Common myeloid progenitor, CD34-positive (primary cell): ENCODE data around the gene BHMT2.

Experiments
- CTCF ChIA-PET: fragments of 350-600 bp; sonication (Branson Sonifier 250); formaldehyde crosslinking; loops from one replicate; lab custom pipeline; 2021; ENCODE audit warnings: antibody characterized with exemption; lab: Charles Lee
- POLR2A ChIA-PET: fragments of 350-600 bp; sonication (Branson Sonifier 250); formaldehyde crosslinking; loops from one replicate; lab custom pipeline; 2021; ENCODE audit warnings: antibody characterized with exemption; lab: Charles Lee
- DNase-seq, 3 donors: peaks; one replicate each; pipeline versions ENCODE4 v3.0.0 to v3.0.0-alpha.2; 2013
- H3K27ac ChIP-seq, 2 experiments: 1 replicate in 1 of 2; 2 replicates in 1 of 2; pipeline ENCODE4 v1.7.0; 2013; ENCODE audit warnings: inconsistent platforms in 2 of 2, low read length in 2 of 2, mild to moderate bottlenecking in 2 of 2, low read depth in 1 of 2, moderate library complexity in 1 of 2; ENCODE audit not compliant: severe bottlenecking in 2 of 2, insufficient read depth in 1 of 2, poor library complexity in 1 of 2
- H3K27me3 ChIP-seq, 5 experiments: replicated peaks in 2 of 5; 1 replicate in 3 of 5; 2 replicates in 2 of 5; pipeline versions ENCODE4 v1.6.1 to v1.7.0; 2013; ENCODE audit warnings: low read length in 4 of 5, mild to moderate bottlenecking in 2 of 5, moderate library complexity in 2 of 5, inconsistent platforms in 1 of 5; ENCODE audit not compliant: insufficient read depth in 5 of 5, control insufficient read depth in 4 of 5
- H3K36me3 ChIP-seq, 4 experiments: 1 replicate in 2 of 4; 2 replicates in 2 of 4; pipeline versions ENCODE4 v1.6.1 to v1.7.0; 2013; ENCODE audit warnings: low read length in 3 of 4, control low read depth in 1 of 4, mild to moderate bottlenecking in 1 of 4; ENCODE audit not compliant: control insufficient read depth in 4 of 4, insufficient read depth in 4 of 4
- H3K4me1 ChIP-seq, 4 experiments: 1 replicate in 3 of 4; 2 replicates in 1 of 4; pipeline versions ENCODE4 v1.6.1 to v1.7.1; 2013; ENCODE audit warnings: low read length in 3 of 4, mild to moderate bottlenecking in 3 of 4, control low read depth in 1 of 4, inconsistent platforms in 1 of 4, moderate library complexity in 1 of 4; ENCODE audit not compliant: control insufficient read depth in 4 of 4, insufficient read depth in 4 of 4; ENCODE audit errors: control extremely low read depth in 1 of 4
- H3K4me3 ChIP-seq, 7 experiments: 1 replicate in 4 of 7; 2 replicates in 3 of 7; pipeline versions ENCODE4 v1.5.1 to v1.7.0; 2013; ENCODE audit warnings: mild to moderate bottlenecking in 7 of 7, low read length in 6 of 7, moderate library complexity in 6 of 7, inconsistent platforms in 2 of 7, low read depth in 2 of 7, control low read depth in 1 of 7; ENCODE audit not compliant: insufficient read depth in 4 of 7, control insufficient read depth in 1 of 7; ENCODE audit errors: extremely low read depth in 1 of 7
- H3K9me3 ChIP-seq, 5 experiments: 1 replicate in 4 of 5; 2 replicates in 1 of 5; pipeline versions ENCODE4 v1.6.1 to v1.7.1; 2013; ENCODE audit warnings: low read length in 4 of 5, mild to moderate bottlenecking in 2 of 5, inconsistent platforms in 1 of 5, low read depth in 1 of 5, moderate library complexity in 1 of 5; ENCODE audit not compliant: control insufficient read depth in 4 of 5, insufficient read depth in 2 of 5; ENCODE audit errors: control extremely low read depth in 1 of 5
- WGBS: methylation state at CpG from one replicate; pipeline ENCODE4 v1.1.5; 2013; ENCODE audit not compliant: insufficient coverage; 5-methylcytosine and 5-hydroxymethylcytosine counted together

Gene BHMT2

DNA sequence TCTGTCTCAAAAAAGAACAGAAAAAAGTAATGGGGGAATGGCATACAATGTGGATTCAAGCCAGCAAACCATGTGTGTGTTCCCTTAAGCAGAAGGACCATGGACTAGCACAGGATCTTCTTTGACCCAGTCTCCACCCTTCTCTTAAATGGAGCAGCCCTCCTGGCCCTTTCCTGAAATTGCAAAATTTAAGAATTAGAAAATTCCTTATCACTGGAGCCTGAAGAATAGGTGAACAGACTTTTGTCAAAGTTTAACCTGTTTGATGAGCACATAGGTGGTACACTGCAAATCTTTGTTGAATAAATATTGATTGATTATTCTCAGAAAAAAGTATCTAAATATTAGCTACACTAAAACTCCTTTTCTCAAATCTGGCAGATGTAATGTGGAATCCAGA, 12.7 kb upstream of the BHMT2 start:
- H3K27me3 ChIP-seq = peaks cover 0 to 3% (median 0%) of the 10 kb centered on the region in 5 experiments
- no peak overlapping the region for H3K4me3 ChIP-seq
- H3K36me3 ChIP-seq = no peaks in the 10 kb centered on the region
- H3K9me3 ChIP-seq = peaks cover 0 to 4% (median 0%) of the 10 kb centered on the region in 5 experiments
- DNase-seq = no peak
- ChIA-PET CTCF (no interaction called here), POLR2A (no interaction called here)
- no peaks in the 10 kb centered on the region for H3K4me1 ChIP-seq
- no peak overlapping the region for H3K27ac ChIP-seq

DNA sequence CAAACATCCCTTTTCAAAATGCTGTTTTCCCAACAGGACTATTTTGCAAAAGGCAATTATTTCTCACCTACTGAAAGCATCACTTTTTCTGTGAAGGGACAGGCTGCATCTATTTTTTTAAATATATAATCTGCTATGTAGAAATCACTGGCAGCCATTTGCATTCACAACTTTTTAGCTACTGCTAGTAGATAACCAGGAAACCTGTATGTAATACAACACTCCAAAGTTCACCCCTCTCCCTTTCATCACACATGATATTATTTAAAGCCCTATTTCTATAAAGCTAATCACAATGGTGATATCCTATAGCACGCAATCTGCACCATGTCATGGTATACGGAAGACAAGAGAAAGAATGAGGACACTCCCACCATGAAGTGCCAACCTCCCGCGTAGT, 9.9 kb upstream of the BHMT2 start:
- Histone ChIP-seq H3K27ac (no peak overlapping the region), H3K4me3 (no peak overlapping the region), H3K4me1 (no peaks in the 10 kb centered on the region), H3K9me3 (no peaks in the 10 kb centered on the region), H3K27me3 (peaks cover 0 to 3% (median 0%) of the 10 kb centered on the region in 5 experiments), H3K36me3 (no peaks in the 10 kb centered on the region)
- CTCF ChIA-PET = interaction anchor here (0.6 to 1.4 kb wide), 2 partner anchors 34 to 68 kb away, joined by 3 to 5 read pairs; no protein-coding TSS in a partner anchor
- POLR2A ChIA-PET = no interaction called here
- no peak for DNase-seq
- no CpG with 5 or more reads among the region's 4 CpGs for WGBS

DNA sequence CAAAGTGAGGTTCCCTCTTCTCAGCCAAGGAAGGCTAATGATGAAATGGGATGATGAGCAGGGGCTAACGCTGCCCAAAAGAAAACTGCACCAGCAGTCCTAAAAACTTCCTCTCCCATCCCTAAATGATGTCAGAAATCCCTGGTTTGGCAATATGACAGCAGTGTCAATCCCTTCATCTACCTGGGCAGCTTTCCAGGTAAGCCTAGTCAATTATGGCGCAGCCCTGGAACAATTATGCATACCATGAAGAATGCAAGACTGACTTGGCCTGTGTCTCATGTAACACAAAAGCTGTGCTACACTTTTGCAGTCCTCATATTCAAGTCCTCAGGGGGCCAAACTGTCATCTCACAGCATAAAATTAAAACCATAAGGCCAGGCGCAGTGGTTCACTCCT, 7.1 kb upstream of the BHMT2 start:
- no peak for DNase-seq
- no peaks in the 10 kb centered on the region for H3K4me1 ChIP-seq
- 93% methylated on average over 2 of the region's 3 CpGs for WGBS
- CTCF ChIA-PET = interaction anchor here (1.3 kb wide), 1 partner anchor 11 kb away, joined by 3 read pairs; no protein-coding TSS in a partner anchor
- H3K27me3 ChIP-seq = no peaks in the 10 kb centered on the region
- H3K9me3 ChIP-seq = no peaks in the 10 kb centered on the region
- H3K36me3 ChIP-seq = no peaks in the 10 kb centered on the region
- H3K27ac ChIP-seq = no peak overlapping the region
- POLR2A ChIA-PET = no interaction called here
- H3K4me3 ChIP-seq = no peak overlapping the region

DNA sequence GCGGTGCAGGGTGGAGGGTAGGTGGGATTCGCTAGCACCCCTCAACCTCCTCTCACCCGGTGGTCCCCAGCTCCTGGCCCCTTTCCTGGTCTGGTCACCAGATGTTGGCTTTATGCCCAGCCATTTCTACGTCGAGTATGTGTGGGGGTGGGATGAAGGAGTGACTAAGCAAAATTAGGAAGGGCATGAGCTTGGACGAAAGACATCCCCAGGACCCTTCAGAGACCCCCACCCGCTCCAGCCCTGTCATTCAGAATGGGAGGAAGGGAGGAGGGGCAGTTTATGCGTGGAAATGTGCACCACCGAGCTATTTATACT, 742 bp downstream of the BHMT2 start:
- DNase-seq = peak in 2 of 3 donors; percentile 22 to 41
- no peak overlapping the region for H3K27ac ChIP-seq
- no peaks in the 10 kb centered on the region for H3K36me3 ChIP-seq
- ChIA-PET POLR2A (no interaction called here), CTCF (interaction anchor here (0.8 to 1.5 kb wide), 2 partner anchors 22 to 63 kb away, joined by 3 to 4 read pairs; no protein-coding TSS in a partner anchor)
- WGBS = 20% methylated on average over 1 of the region's 9 CpGs
- peaks cover 0 to 14% (median 9%) of the 10 kb centered on the region in 4 experiments for H3K4me1 ChIP-seq
- peaks cover 0 to 6% (median 0%) of the 10 kb centered on the region in 5 experiments for H3K27me3 ChIP-seq
- H3K9me3 ChIP-seq = peaks cover 0 to 6% (median 2%) of the 10 kb centered on the region in 5 experiments
- H3K4me3 ChIP-seq = no peak overlapping the region

DNA sequence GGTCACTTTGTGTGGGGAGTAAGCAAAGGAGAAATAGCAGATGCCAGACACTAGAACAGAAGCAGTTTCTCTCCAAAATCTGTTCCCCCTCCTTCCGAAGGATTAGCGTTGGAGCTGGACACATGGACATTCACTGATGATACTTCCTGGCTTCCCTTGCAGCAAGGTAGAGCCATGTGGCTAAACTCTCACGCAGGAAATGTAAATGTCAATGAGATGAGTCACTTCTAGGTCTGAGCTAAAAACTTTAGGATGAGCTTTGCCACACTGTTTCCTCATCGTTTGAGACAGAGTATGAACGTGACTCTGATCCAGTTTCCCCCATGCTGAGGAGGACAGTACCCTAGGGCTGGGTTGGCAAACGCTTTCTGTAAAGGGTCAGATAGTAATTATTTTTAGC, 5.1 kb downstream of the BHMT2 start:
- ChIA-PET POLR2A (no interaction called here), CTCF (interaction anchor here (1.0 to 2.3 kb wide), 3 partner anchors 10 to 55 kb away, joined by 4 to 8 read pairs (median 4); no protein-coding TSS in a partner anchor)
- H3K4me1 ChIP-seq = peaks cover 0 to 8% (median 6%) of the 10 kb centered on the region in 4 experiments
- H3K4me3 ChIP-seq = no peak overlapping the region
- H3K36me3 ChIP-seq = no peaks in the 10 kb centered on the region
- no peak for DNase-seq
- WGBS = 98% methylated on average over 6 of the region's 6 CpGs
- peaks cover 0 to 6% (median 2%) of the 10 kb centered on the region in 5 experiments for H3K9me3 ChIP-seq
- peaks cover 0 to 2% (median 0%) of the 10 kb centered on the region in 5 experiments for H3K27me3 ChIP-seq
- no peak overlapping the region for H3K27ac ChIP-seq

DNA sequence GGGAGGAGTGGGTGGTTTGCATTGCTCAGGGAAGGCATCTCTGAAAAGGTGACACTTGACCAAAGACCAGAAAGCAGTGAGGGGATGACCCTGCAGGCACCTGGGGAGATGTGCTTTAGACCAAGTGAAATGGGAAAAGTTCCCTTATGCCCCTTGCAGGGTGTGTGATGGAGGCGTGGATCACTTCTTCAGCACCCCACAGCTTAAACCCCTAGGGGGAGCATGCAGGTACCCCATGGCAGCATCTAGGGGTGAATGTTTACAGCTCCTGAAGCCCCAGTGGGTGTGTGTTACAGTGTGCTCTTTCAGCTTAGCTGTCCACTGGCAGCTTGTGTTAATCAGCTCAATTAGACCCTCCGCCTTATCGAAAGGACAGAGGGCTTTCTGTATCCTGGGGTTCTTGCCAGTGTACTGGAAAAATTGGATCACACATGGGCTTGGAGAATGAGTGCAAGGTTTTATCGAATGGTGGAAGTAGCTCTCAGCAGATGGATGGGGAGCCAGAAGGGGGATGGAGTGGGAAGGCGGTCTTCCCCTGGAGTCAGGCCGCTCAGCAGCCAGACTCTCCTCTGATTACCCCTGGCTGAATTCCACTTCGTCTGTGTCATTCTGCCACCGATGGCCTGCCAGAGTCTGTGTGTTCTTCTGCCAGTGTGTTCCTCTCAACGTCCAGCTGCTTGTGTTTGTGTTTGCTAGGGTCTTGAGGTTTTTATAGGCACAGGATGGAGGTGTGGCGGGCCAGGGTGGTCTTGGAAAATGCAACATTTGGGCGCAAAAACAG, 6.3 kb downstream of the BHMT2 start:
- CTCF ChIA-PET = interaction anchor here (0.6 to 1.6 kb wide), 3 partner anchors 30 to 175 kb away, joined by 3 to 4 read pairs (median 3); no protein-coding TSS in a partner anchor
- Histone ChIP-seq H3K4me1 (no peaks in the 10 kb centered on the region), H3K27ac (no peak overlapping the region), H3K9me3 (peaks cover 0 to 6% (median 2%) of the 10 kb centered on the region in 5 experiments), H3K36me3 (no peaks in the 10 kb centered on the region), H3K27me3 (no peaks in the 10 kb centered on the region), H3K4me3 (no peak overlapping the region)
- POLR2A ChIA-PET = no interaction called here
- no peak for DNase-seq
- 96% methylated on average over 8 of the region's 11 CpGs for WGBS

DNA sequence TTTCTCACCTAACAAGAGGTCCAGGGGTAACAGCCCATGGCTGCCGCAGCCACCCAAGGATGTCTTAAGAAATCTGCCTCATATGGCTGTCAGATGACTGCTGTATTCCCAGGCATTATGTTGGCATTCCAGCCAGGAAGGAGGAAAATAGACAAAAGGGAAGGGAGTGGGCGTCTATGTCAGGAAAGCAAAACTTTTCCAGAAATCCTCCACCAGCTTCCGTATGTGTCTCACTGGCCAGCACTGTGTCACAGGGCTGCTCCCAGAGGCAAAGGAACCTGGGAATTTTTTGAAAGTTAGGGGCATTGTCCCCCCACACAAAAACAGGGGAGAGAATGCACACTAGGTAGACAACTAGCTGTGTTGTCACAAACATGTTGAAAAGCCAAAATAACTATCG, 7.3 kb downstream of the BHMT2 start:
- peaks cover 0 to 6% (median 2%) of the 10 kb centered on the region in 5 experiments for H3K9me3 ChIP-seq
- H3K27ac ChIP-seq = no peak overlapping the region
- POLR2A ChIA-PET = no interaction called here
- DNase-seq = no peak
- no peaks in the 10 kb centered on the region for H3K27me3 ChIP-seq
- CTCF ChIA-PET = no interaction called here
- 100% methylated on average over 1 of the region's 4 CpGs for WGBS
- H3K36me3 ChIP-seq = no peaks in the 10 kb centered on the region
- no peaks in the 10 kb centered on the region for H3K4me1 ChIP-seq
- no peak overlapping the region for H3K4me3 ChIP-seq
